ENCODE measurements around the gene FTO. TPM values are rescaled to one million over a fixed set of nuclear protein-coding genes. Genes with fewer than 3 reads are reported as not detected.

The FTO gene
- total RNA-seq, 1 donor from 2014 or later: 106 TPM

GRCh38 chr16:53713403-53714204, 9.6 kb downstream of the FTO start:
- DNase-seq: no peak
- no peak for TF ChIP-seq CTCF (IDR thresholded peaks at IDR 0.05; ENCODE audit: partially characterized antibody, unreplicated experiment)
- H3K4me3 Mint-ChIP-seq (ENCODE audit: unreplicated experiment): peak overlapping the region; percentile 41
- H3K9me3 Mint-ChIP-seq (ENCODE audit: unreplicated experiment): no peaks in the 10 kb centered on the region
- no peaks in the 10 kb centered on the region for H3K27me3 Mint-ChIP-seq (ENCODE audit: unreplicated experiment)
- H3K4me1 Mint-ChIP-seq (ENCODE audit: low read depth, unreplicated experiment): peaks cover 43% of the 10 kb centered on the region
- H3K27ac Mint-ChIP-seq (ENCODE audit: unreplicated experiment): peak overlapping the region; percentile 99
- no peaks in the 10 kb centered on the region for H3K36me3 Mint-ChIP-seq (ENCODE audit: unreplicated experiment)

DNA sequence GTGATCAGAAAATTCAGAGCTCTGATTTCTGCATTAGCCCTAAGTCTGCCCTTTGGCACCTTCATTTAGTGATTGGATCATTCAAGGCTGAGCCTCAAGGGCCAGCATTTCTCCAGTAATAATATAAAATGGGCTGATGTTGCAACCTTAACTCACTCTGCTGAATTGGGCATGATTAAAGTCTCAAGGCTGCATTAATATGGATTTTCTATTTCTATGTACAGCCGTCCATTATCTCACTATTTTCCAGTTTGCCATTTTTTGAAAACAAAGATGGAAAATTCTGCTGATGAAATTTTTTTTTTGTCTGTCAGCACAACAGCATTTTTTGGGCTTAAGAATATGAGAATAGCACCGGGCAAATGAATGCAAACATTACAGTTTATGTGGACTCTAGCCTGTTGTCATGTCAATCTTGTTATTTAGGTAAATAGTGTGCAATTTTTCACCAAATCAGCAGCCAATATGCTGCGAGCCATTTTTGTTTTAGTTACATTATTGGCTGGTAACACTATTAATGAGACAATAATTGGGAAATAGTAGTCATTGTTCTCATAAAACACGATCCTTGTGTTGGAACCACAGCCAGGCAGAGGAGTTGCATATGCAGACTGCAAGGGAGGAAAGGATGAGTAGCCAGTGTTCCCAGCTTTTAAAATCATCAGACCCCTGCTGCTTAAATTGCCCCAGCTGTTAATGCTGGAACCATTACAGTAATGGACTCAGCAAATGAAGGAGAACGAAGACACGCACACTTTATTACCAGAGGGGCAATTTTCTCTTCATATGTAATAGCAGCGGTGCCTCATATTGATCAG, 10.5 kb downstream of the FTO start:
- Mint-ChIP-seq H3K27me3 (ENCODE audit: unreplicated experiment) (no peaks in the 10 kb centered on the region), H3K4me3 (ENCODE audit: unreplicated experiment) (peak overlapping the region; percentile 41), H3K36me3 (ENCODE audit: unreplicated experiment) (no peaks in the 10 kb centered on the region), H3K27ac (ENCODE audit: unreplicated experiment) (peak overlapping the region; percentile 99), H3K9me3 (ENCODE audit: unreplicated experiment) (no peaks in the 10 kb centered on the region), H3K4me1 (ENCODE audit: low read depth, unreplicated experiment) (peaks cover 43% of the 10 kb centered on the region)
- peak; percentile 28 for DNase-seq
- TF ChIP-seq CTCF (IDR thresholded peaks at IDR 0.05; ENCODE audit: partially characterized antibody, unreplicated experiment): no peak

- no peaks in the 10 kb centered on the region for H3K36me3 Mint-ChIP-seq (ENCODE audit: unreplicated experiment)
- TF ChIP-seq CTCF (IDR thresholded peaks at IDR 0.05; ENCODE audit: partially characterized antibody, unreplicated experiment): no peak
- H3K27ac Mint-ChIP-seq (ENCODE audit: unreplicated experiment): peak overlapping the region; percentile 99
- peak overlapping the region; percentile 14 for H3K4me3 Mint-ChIP-seq (ENCODE audit: unreplicated experiment)
- DNase-seq: no peak
- H3K27me3 Mint-ChIP-seq (ENCODE audit: unreplicated experiment): no peaks in the 10 kb centered on the region
- H3K9me3 Mint-ChIP-seq (ENCODE audit: unreplicated experiment): no peaks in the 10 kb centered on the region
- H3K4me1 Mint-ChIP-seq (ENCODE audit: low read depth, unreplicated experiment): peaks cover 43% of the 10 kb centered on the region
These were observed 11.0 kb downstream of the FTO start for GRCh38 chr16:53715023-53715384.

DNA sequence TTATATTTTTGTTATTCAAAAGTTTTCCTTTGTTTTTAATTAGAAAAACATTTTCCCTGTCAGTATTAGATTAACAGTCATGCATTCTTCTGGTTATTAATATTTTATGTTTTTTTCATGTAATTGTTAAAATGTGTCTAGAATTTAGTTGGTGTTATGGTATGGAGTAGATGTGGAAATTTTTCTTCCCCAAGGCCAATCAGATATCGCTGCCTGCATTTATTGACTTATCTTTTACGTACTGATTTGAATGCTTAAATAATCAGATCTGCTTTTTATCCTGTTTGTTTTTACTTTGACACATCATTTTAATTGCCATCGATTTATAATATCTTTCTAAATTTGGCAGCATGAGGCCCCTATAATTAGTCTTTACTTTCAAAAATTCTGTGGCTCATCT, 13.6 kb downstream of the FTO start:
- no peaks in the 10 kb centered on the region for H3K9me3 Mint-ChIP-seq (ENCODE audit: unreplicated experiment)
- no peaks in the 10 kb centered on the region for H3K27me3 Mint-ChIP-seq (ENCODE audit: unreplicated experiment)
- TF ChIP-seq CTCF (IDR thresholded peaks at IDR 0.05; ENCODE audit: partially characterized antibody, unreplicated experiment): no peak
- H3K4me1 Mint-ChIP-seq (ENCODE audit: low read depth, unreplicated experiment): peaks cover 37% of the 10 kb centered on the region
- no peaks in the 10 kb centered on the region for H3K36me3 Mint-ChIP-seq (ENCODE audit: unreplicated experiment)
- no peak overlapping the region for H3K4me3 Mint-ChIP-seq (ENCODE audit: unreplicated experiment)
- DNase-seq: no peak
- H3K27ac Mint-ChIP-seq (ENCODE audit: unreplicated experiment): no peak overlapping the region

- Mint-ChIP-seq H3K27ac (ENCODE audit: unreplicated experiment) (no peak overlapping the region), H3K27me3 (ENCODE audit: unreplicated experiment) (no peaks in the 10 kb centered on the region), H3K4me3 (ENCODE audit: unreplicated experiment) (no peak overlapping the region), H3K9me3 (ENCODE audit: unreplicated experiment) (no peaks in the 10 kb centered on the region), H3K36me3 (ENCODE audit: unreplicated experiment) (no peaks in the 10 kb centered on the region), H3K4me1 (ENCODE audit: low read depth, unreplicated experiment) (peaks cover 12% of the 10 kb centered on the region)
- no peak for DNase-seq
- no peak for TF ChIP-seq CTCF (IDR thresholded peaks at IDR 0.05; ENCODE audit: partially characterized antibody, unreplicated experiment)
These were observed 17.1 kb downstream of the FTO start for GRCh38 chr16:53721017-53721416.
